SK-N-SH (cell line): ENCODE measurements around the gene CEP162. TPM values are rescaled to one million over a fixed set of nuclear protein-coding genes. Genes with fewer than 3 reads are reported as not detected.

Experiments
- CTCF ChIA-PET: fragments of 300-600, 350-600 bp; formaldehyde crosslinking; extraction: SDS; loops from one replicate; lab custom pipeline; 2021; lab: Yijun Ruan, JAX
- POLR2A ChIA-PET: fragments of 350-600 bp; sonication (Branson Sonifier 250); formaldehyde crosslinking; extraction: SDS; loops from one replicate; lab custom pipeline; 2020; ENCODE audit warnings: antibody characterized with exemption, inconsistent platforms; lab: Yijun Ruan, JAX
- DNase-seq: peaks from one replicate; pipeline ENCODE4 v3.0.0; 2012
- H2AFZ ChIP-seq: fragments of 200-600 bp; sonication (generic); 2 replicates; pipeline ENCODE4 v1.8.1; 2016; ENCODE audit warnings: antibody characterized with exemption, mild to moderate bottlenecking, low read depth
- H3F3A ChIP-seq: fragments of 200-600 bp; sonication (generic); replicated peaks from 2 replicates; pipeline ENCODE3; 2016; ENCODE audit warnings: antibody characterized with exemption, mild to moderate bottlenecking; ENCODE audit not compliant: insufficient read depth
- H3K27ac ChIP-seq, 2 experiments: fragments of 200-500 bp in 1 of 2; fragments of 200-600 bp in 1 of 2; sonication (Bioruptor generic) in 1 of 2; sonication (generic), shearing (Covaris generic) in 1 of 2; 2 replicates each; pipeline versions ENCODE4 v1.5.1 to v1.6.1; 2014 to 2016; ENCODE audit warnings: low read depth in 2 of 2, inconsistent platforms in 1 of 2, low read length in 1 of 2, mild to moderate bottlenecking in 1 of 2, mixed read lengths in 1 of 2
- H3K27me3 ChIP-seq: fragments of 200-600 bp; sonication (generic), shearing (Covaris generic); 2 replicates; pipeline ENCODE4 v1.6.1; 2016; ENCODE audit warnings: mixed run types; ENCODE audit not compliant: insufficient read depth
- H3K36me3 ChIP-seq, 2 experiments: fragments of 200-500 bp in 1 of 2; fragments of 200-600 bp in 1 of 2; sonication (Bioruptor generic) in 1 of 2; sonication (generic) in 1 of 2; replicated peaks in 1 of 2; 2 replicates each; pipeline versions ENCODE3 to v1.5.1; 2014 to 2016; ENCODE audit warnings: low read length in 1 of 2, mild to moderate bottlenecking in 1 of 2; ENCODE audit not compliant: insufficient read depth in 2 of 2, control insufficient read depth in 1 of 2
- H3K4me1 ChIP-seq, 2 experiments: fragments of 200-500 bp in 1 of 2; fragments of 200-600 bp in 1 of 2; sonication (Bioruptor generic) in 1 of 2; sonication (generic), shearing (Covaris generic) in 1 of 2; 2 replicates each; pipeline versions ENCODE4 v1.5.1 to v1.6.1; 2014 to 2016; ENCODE audit warnings: low read depth in 1 of 2, low read length in 1 of 2, mixed run types in 1 of 2; ENCODE audit not compliant: insufficient read depth in 2 of 2, control insufficient read depth in 1 of 2
- H3K4me2 ChIP-seq: fragments of 200-600 bp; sonication (generic), shearing (Covaris generic); 2 replicates; pipeline ENCODE4 v1.6.1; 2017; ENCODE audit warnings: mixed run types
- H3K4me3 ChIP-seq, 2 experiments: fragments of 200-500 bp in 1 of 2; fragments of 200-600 bp in 1 of 2; sonication (Bioruptor generic) in 1 of 2; sonication (generic), shearing (Covaris generic) in 1 of 2; 2 replicates each; pipeline versions ENCODE4 v1.5.1 to v1.8.1; 2014 to 2016; ENCODE audit warnings: low read depth in 2 of 2, inconsistent platforms in 1 of 2, low read length in 1 of 2, mild to moderate bottlenecking in 1 of 2, mixed read lengths in 1 of 2, moderate library complexity in 1 of 2
- H3K79me2 ChIP-seq: fragments of 200-600 bp; sonication (generic); 2 replicates; pipeline ENCODE4 v1.8.1; 2017; ENCODE audit warnings: mild to moderate bottlenecking; ENCODE audit not compliant: insufficient read depth
- H3K9ac ChIP-seq: fragments of 200-600 bp; sonication (generic); 2 replicates; pipeline ENCODE4 v1.6.1; 2017; ENCODE audit warnings: mixed run types
- H3K9me2 ChIP-seq: fragments of 200-600 bp; sonication (generic); 2 replicates; pipeline ENCODE4 v1.6.1; 2017; ENCODE audit warnings: mixed run types
- H3K9me3 ChIP-seq: fragments of 200-600 bp; sonication (generic); 2 replicates; pipeline ENCODE4 v1.6.1; 2017; ENCODE audit warnings: mixed run types, mild to moderate bottlenecking, moderate library complexity
- H4K20me1 ChIP-seq: fragments of 200-600 bp; sonication (generic); 2 replicates; pipeline ENCODE4 v1.6.1; 2017; ENCODE audit warnings: mild to moderate bottlenecking, mixed run types; ENCODE audit not compliant: insufficient read depth
- CHD2 ChIP-seq: fragments of 150-350 bp; IDR thresholded peaks from 2 replicates; pipeline ENCODE4 v1.6.1; 2018; ENCODE audit warnings: low read length; ENCODE audit not compliant: partially characterized antibody
- EP300 ChIP-seq, 2 experiments: IDR thresholded peaks; 2 replicates each; pipeline versions ENCODE4 v1.4.0 to v1.6.1; 2012; ENCODE audit warnings: borderline replicate concordance in 1 of 2, low read depth in 1 of 2, low read length in 1 of 2
- FOSL2 ChIP-seq: IDR thresholded peaks from 2 replicates; pipeline ENCODE4 v1.4.0; 2012; ENCODE audit warnings: low read depth, mild to moderate bottlenecking, moderate library complexity, borderline replicate concordance
- FOXM1 ChIP-seq: IDR thresholded peaks from 2 replicates; pipeline ENCODE4 v1.4.0; 2012; ENCODE audit warnings: low read depth, mild to moderate bottlenecking
- NFIC ChIP-seq: IDR thresholded peaks from 2 replicates; pipeline ENCODE4 v1.4.0; 2012; ENCODE audit warnings: borderline replicate concordance
- NRF1 ChIP-seq: IDR thresholded peaks from 2 replicates; pipeline ENCODE4 v1.6.1; 2012; ENCODE audit warnings: low read depth, mild to moderate bottlenecking, low read length
- POLR2AphosphoS5 ChIP-seq: IDR thresholded peaks from 2 replicates; pipeline ENCODE4 v1.6.1; 2012; ENCODE audit warnings: low read depth, low read length
- RCOR1 ChIP-seq: fragments of 150-350 bp; IDR thresholded peaks from 2 replicates; pipeline ENCODE4 v1.6.1; 2017; ENCODE audit warnings: antibody characterized with exemption, low read length
- RXRA ChIP-seq: IDR thresholded peaks from 2 replicates; pipeline ENCODE4 v1.4.0; 2012; ENCODE audit warnings: low read depth, mild to moderate bottlenecking, borderline replicate concordance
- SIN3A ChIP-seq: IDR thresholded peaks from 2 replicates; pipeline ENCODE4 v1.6.1; 2012; ENCODE audit warnings: low read depth, mild to moderate bottlenecking, low read length, moderate library complexity, borderline replicate concordance
- TAF1 ChIP-seq: IDR thresholded peaks from 2 replicates; pipeline ENCODE4 v1.6.1; 2012; ENCODE audit warnings: low read depth, mild to moderate bottlenecking, low read length, moderate library complexity, borderline replicate concordance
- TEAD4 ChIP-seq: IDR thresholded peaks from 2 replicates; pipeline ENCODE4 v1.4.0; 2012; ENCODE audit warnings: mild to moderate bottlenecking, borderline replicate concordance; ENCODE audit not compliant: insufficient read depth
- YY1 ChIP-seq: IDR thresholded peaks from 2 replicates; pipeline ENCODE4 v1.4.0; 2012; ENCODE audit warnings: low read depth, mild to moderate bottlenecking
- WGBS: methylation state at CpG from one replicate; pipeline ENCODE4 v1.1.6; 2017; ENCODE audit warnings: low lambda C conversion rate; 5-methylcytosine and 5-hydroxymethylcytosine counted together
- polyA plus RNA-seq, 3 experiments: library from polyadenylated mRNA; depleted of rRNA; stranded (reverse); fragments of >200 nt; gene quantifications; 2 replicates each; pipeline ENCODE4 v1.2.3, GENCODE V29; 2012
- TF ChIP-seq, protein P1 (sequence below): fragments of 200-600 bp; sonication (generic); IDR thresholded peaks from 2 replicates; pipeline ENCODE4 v1.6.1; 2017; ENCODE audit warnings: antibody characterized with exemption, mild to moderate bottlenecking, moderate library complexity
- TF ChIP-seq, protein P2 (sequence below): IDR thresholded peaks from 2 replicates; pipeline ENCODE4 v1.4.0; 2012; ENCODE audit warnings: low read depth, borderline replicate concordance
- TF ChIP-seq, protein P3 (sequence below): IDR thresholded peaks from 2 replicates; pipeline ENCODE4; 2012
- TF ChIP-seq, protein P4 (sequence below): IDR thresholded peaks from 2 replicates; pipeline ENCODE4 v1.6.1; 2012; ENCODE audit warnings: mild to moderate bottlenecking, low read depth, low read length, moderate library complexity

CEP162 gene
- polyA plus RNA-seq, 1 of the 3 experiments (the other 2 are of a cell fraction), result 1.2 TPM

DNA sequence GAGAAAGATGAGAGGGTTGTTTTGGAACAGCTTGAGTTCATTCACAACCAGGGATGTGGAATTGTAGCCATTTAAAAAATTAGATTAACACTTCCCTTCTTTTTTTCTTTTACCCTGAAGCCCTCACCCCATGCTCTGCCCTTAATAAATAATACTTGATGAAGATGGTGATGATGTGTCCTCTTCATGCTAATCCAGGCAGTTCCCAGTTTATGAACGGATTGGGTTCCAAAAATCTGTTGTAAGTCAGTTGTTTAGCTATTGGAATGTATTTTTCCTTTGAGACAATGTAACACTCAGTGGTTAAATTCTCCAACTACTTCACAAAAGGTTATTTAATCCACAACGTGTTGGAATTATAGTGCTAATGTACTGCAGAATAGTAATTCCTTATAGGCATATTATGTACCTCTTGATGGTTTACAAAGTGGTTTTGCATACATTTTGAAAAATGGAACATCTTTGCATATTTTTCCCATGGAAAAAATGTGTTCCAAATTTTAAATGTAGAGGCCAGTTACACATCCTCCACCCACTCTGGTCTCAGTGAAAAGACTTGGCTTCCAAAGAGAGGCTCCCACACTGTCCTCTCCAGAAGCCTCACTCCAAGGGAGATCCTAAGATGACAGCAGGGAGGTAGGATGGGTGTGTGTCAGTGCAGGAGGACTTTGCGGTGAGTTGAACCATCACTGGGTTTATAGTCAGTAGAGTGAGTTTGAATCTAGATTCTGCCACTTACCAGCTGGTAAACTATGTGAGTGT lies 45.8 kb upstream of the CEP162 start:
- POLR2A ChIA-PET, result no interaction called here
- TF ChIP-seq YY1 (no peak), SIN3A (no peak), RXRA (no peak), FOXM1 (no peak), TAF1 (no peak), POLR2AphosphoS5 (no peak), EP300 (IDR thresholded peaks at IDR 0.05; ENCODE audit: borderline replicate concordance in 1 of 2, low read depth in 1 of 2, low read length in 1 of 2) (no peak), RCOR1 (no peak), TEAD4 (no peak), NRF1 (no peak), NFIC (no peak), FOSL2 (no peak), CHD2 (no peak)
- TF ChIP-seq, protein P1, sequence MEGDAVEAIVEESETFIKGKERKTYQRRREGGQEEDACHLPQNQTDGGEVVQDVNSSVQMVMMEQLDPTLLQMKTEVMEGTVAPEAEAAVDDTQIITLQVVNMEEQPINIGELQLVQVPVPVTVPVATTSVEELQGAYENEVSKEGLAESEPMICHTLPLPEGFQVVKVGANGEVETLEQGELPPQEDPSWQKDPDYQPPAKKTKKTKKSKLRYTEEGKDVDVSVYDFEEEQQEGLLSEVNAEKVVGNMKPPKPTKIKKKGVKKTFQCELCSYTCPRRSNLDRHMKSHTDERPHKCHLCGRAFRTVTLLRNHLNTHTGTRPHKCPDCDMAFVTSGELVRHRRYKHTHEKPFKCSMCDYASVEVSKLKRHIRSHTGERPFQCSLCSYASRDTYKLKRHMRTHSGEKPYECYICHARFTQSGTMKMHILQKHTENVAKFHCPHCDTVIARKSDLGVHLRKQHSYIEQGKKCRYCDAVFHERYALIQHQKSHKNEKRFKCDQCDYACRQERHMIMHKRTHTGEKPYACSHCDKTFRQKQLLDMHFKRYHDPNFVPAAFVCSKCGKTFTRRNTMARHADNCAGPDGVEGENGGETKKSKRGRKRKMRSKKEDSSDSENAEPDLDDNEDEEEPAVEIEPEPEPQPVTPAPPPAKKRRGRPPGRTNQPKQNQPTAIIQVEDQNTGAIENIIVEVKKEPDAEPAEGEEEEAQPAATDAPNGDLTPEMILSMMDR, result no peak
- TF ChIP-seq, protein P2, sequence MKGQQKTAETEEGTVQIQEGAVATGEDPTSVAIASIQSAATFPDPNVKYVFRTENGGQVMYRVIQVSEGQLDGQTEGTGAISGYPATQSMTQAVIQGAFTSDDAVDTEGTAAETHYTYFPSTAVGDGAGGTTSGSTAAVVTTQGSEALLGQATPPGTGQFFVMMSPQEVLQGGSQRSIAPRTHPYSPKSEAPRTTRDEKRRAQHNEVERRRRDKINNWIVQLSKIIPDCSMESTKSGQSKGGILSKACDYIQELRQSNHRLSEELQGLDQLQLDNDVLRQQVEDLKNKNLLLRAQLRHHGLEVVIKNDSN, result no peak
- TF ChIP-seq, protein P3, sequence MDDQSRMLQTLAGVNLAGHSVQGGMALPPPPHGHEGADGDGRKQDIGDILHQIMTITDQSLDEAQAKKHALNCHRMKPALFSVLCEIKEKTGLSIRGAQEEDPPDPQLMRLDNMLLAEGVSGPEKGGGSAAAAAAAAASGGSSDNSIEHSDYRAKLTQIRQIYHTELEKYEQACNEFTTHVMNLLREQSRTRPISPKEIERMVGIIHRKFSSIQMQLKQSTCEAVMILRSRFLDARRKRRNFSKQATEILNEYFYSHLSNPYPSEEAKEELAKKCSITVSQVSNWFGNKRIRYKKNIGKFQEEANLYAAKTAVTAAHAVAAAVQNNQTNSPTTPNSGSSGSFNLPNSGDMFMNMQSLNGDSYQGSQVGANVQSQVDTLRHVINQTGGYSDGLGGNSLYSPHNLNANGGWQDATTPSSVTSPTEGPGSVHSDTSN, result no peak
- TF ChIP-seq, protein P4, sequence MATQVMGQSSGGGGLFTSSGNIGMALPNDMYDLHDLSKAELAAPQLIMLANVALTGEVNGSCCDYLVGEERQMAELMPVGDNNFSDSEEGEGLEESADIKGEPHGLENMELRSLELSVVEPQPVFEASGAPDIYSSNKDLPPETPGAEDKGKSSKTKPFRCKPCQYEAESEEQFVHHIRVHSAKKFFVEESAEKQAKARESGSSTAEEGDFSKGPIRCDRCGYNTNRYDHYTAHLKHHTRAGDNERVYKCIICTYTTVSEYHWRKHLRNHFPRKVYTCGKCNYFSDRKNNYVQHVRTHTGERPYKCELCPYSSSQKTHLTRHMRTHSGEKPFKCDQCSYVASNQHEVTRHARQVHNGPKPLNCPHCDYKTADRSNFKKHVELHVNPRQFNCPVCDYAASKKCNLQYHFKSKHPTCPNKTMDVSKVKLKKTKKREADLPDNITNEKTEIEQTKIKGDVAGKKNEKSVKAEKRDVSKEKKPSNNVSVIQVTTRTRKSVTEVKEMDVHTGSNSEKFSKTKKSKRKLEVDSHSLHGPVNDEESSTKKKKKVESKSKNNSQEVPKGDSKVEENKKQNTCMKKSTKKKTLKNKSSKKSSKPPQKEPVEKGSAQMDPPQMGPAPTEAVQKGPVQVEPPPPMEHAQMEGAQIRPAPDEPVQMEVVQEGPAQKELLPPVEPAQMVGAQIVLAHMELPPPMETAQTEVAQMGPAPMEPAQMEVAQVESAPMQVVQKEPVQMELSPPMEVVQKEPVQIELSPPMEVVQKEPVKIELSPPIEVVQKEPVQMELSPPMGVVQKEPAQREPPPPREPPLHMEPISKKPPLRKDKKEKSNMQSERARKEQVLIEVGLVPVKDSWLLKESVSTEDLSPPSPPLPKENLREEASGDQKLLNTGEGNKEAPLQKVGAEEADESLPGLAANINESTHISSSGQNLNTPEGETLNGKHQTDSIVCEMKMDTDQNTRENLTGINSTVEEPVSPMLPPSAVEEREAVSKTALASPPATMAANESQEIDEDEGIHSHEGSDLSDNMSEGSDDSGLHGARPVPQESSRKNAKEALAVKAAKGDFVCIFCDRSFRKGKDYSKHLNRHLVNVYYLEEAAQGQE, result no peak
- CTCF ChIA-PET, result interaction anchor here (1.1 to 1.3 kb wide), 2 partner anchors 11 to 45 kb away, joined by 4 read pairs; partner anchors contain the start of gene CEP162

More for the DNA sequence above, 45.8 kb upstream of the CEP162 start:
- H3K4me1 ChIP-seq, result no peaks in the 10 kb centered on the region
- no peaks in the 10 kb centered on the region for H3K9me3 ChIP-seq
- no peaks in the 10 kb centered on the region for H3K27me3 ChIP-seq
- H3K4me3 ChIP-seq, result no peak overlapping the region
- H3K9me2 ChIP-seq, result no peaks in the 10 kb centered on the region
- H4K20me1 ChIP-seq, result no peaks in the 10 kb centered on the region
- DNase-seq, result no peak
- H3K4me2 ChIP-seq, result no peak overlapping the region
- H3K79me2 ChIP-seq, result no peaks in the 10 kb centered on the region
- H3F3A ChIP-seq, result no peaks in the 10 kb centered on the region
- 37% methylated on average over 3 of the region's 3 CpGs for WGBS
- H3K27ac ChIP-seq, result no peak overlapping the region
- no peaks in the 10 kb centered on the region for H3K36me3 ChIP-seq
- H3K9ac ChIP-seq, result no peak overlapping the region
- no peak overlapping the region for H2AFZ ChIP-seq
